Ectodermal cell (in vitro differentiated cells): ENCODE data around the gene COX10.

ENCODE experiments used
- H3K27ac ChIP-seq: 2 replicates; pipeline ENCODE4 v1.7.0; 2013; ENCODE audit warnings: mild to moderate bottlenecking, low read depth, low read length; ENCODE audit not compliant: insufficient read depth, poor library complexity, severe bottlenecking
- H3K27me3 ChIP-seq: 2 replicates; pipeline ENCODE4 v1.7.0; 2013; ENCODE audit warnings: mild to moderate bottlenecking, low read length; ENCODE audit not compliant: insufficient read depth, control insufficient read depth, poor library complexity, severe bottlenecking
- H3K36me3 ChIP-seq: one replicate; pipeline ENCODE4 v1.7.0; 2013; ENCODE audit warnings: low read length; ENCODE audit not compliant: control insufficient read depth, insufficient read depth
- H3K4me1 ChIP-seq: one replicate; pipeline ENCODE4 v1.7.0; 2013; ENCODE audit warnings: low read length; ENCODE audit not compliant: control insufficient read depth, insufficient read depth
- H3K4me3 ChIP-seq: 2 replicates; pipeline ENCODE4 v1.7.0; 2013; ENCODE audit warnings: low read depth, low read length, control low read depth; ENCODE audit not compliant: insufficient read depth
- H3K9me3 ChIP-seq: 2 replicates; pipeline ENCODE4 v1.7.0; 2013; ENCODE audit warnings: mild to moderate bottlenecking, low read length, moderate library complexity; ENCODE audit not compliant: control insufficient read depth
- WGBS, 2 experiments: methylation state at CpG; one replicate each; pipeline ENCODE4 v1.1.7; 2013; ENCODE audit warnings: missing lambda C conversion rate in 2 of 2; 5-methylcytosine and 5-hydroxymethylcytosine counted together

Gene COX10

GRCh38 chr17:14092808-14093207 lies 23.5 kb downstream of the COX10 start:
- Histone ChIP-seq H3K27ac (no peak overlapping the region), H3K9me3 (no peaks in the 10 kb centered on the region), H3K4me1 (no peaks in the 10 kb centered on the region), H3K36me3 (no peaks in the 10 kb centered on the region), H3K4me3 (no peak overlapping the region), H3K27me3 (no peaks in the 10 kb centered on the region)
- 100% methylated on average over 1 of the region's 1 CpG for WGBS, 2 experiments

DNA sequence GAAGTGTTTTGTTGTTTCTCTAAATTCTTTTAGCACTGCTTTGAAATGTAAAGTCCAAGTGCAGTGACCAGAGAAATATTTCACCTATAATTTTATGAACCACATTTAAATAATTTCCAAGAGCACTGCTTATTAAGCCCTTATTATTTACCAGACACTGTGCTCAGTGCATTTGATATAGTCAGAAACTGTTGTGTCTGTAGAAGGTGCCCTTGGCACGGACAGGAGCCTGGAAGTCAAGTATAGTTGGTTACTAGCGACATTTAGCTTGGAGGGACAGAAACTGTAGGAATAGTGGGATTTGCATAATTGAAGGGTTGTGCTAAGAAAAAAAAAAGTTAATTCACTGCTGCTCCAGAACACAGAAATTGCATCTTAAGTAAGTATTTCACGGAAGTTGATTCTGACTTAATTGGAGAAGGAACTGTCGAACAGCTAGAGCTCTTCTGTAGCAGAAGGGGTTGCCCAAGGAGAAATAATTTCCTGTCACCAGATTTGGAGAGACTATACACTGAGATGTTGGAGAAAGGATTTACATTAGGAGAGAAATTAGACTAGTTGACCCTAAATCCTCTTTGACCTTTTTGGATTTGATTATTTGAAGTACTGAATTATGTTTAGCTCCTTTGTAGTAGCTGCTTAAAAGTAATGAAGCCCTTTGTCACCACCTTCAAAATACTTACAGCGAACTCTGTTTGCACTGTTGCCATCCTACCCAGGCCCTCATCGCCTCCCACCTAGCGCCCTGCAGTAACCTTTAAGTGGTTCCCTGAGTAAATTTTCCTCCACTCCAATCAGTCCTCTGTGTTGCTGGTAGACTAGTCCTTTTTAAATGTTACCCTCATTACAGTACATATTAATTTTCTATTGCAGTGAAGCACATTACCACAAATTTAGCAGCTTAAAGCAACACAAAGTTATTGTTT lies 25.6 kb downstream of the COX10 start:
- H3K4me1 ChIP-seq = no peaks in the 10 kb centered on the region
- H3K4me3 ChIP-seq = no peak overlapping the region
- WGBS, 2 experiments = 92 to 95% methylated on average over 7 of the region's 7 CpGs
- no peaks in the 10 kb centered on the region for H3K36me3 ChIP-seq
- H3K9me3 ChIP-seq = no peaks in the 10 kb centered on the region
- no peaks in the 10 kb centered on the region for H3K27me3 ChIP-seq
- no peak overlapping the region for H3K27ac ChIP-seq

DNA sequence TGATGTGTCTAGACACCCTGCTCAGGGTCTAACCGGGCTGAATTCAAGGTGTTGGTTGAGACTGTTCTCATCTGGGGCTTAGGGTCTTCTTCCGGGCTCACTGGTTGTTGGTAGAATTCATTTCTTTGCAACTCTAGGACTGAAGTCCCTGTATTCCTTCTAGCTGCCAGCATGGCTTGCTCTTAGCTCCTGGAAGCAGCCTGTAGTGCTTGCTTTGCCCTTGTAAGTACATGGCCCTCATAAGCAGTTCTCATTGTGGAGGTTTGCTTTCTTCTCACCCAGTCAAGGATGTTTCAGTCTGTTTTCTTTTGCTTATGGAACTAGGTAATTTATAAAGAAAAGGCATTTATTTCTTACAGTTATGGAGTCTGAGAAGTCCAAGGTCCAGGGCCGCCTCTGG lies 26.3 kb downstream of the COX10 start:
- H3K9me3 ChIP-seq = no peaks in the 10 kb centered on the region

GRCh38 chr17:14098246-14098645 lies 28.9 kb downstream of the COX10 start:
- no peaks in the 10 kb centered on the region for H3K36me3 ChIP-seq
- H3K27me3 ChIP-seq = no peaks in the 10 kb centered on the region
- no peak overlapping the region for H3K27ac ChIP-seq
- H3K9me3 ChIP-seq = no peaks in the 10 kb centered on the region
- no peak overlapping the region for H3K4me3 ChIP-seq
- WGBS, 2 experiments = 91 to 95% methylated on average over 3 of the region's 3 CpGs
- no peaks in the 10 kb centered on the region for H3K4me1 ChIP-seq

More for the DNA sequence above, 26.3 kb downstream of the COX10 start:
- Histone ChIP-seq H3K27me3 (no peaks in the 10 kb centered on the region), H3K36me3 (no peaks in the 10 kb centered on the region), H3K27ac (no peak overlapping the region), H3K4me1 (no peaks in the 10 kb centered on the region), H3K4me3 (no peak overlapping the region)
- 94 to 98% methylated on average over 3 of the region's 3 CpGs for WGBS, 2 experiments

DNA sequence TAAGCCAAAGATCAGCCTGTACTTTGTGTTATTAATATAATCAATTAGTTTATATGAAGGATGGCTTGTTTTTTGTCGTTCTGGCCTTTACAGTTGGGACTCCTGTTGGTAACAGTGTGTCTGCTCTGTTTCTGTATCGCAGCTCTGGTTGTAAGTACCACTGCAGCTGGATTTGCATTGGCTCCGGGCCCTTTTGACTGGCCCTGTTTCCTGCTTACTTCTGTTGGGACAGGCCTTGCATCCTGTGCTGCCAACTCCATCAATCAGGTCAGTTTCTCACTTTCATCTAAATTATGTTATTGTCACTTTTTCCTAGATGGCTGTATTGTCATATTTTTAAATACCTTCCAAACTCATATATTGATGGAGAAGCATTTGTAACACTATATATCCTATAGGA lies 32.7 kb downstream of the COX10 start:
- no peaks in the 10 kb centered on the region for H3K27me3 ChIP-seq
- H3K27ac ChIP-seq = no peak overlapping the region
- no peaks in the 10 kb centered on the region for H3K4me1 ChIP-seq
- H3K4me3 ChIP-seq = no peak overlapping the region
- H3K9me3 ChIP-seq = no peaks in the 10 kb centered on the region
- 91 to 93% methylated on average over 3 of the region's 3 CpGs for WGBS, 2 experiments
- no peaks in the 10 kb centered on the region for H3K36me3 ChIP-seq

DNA sequence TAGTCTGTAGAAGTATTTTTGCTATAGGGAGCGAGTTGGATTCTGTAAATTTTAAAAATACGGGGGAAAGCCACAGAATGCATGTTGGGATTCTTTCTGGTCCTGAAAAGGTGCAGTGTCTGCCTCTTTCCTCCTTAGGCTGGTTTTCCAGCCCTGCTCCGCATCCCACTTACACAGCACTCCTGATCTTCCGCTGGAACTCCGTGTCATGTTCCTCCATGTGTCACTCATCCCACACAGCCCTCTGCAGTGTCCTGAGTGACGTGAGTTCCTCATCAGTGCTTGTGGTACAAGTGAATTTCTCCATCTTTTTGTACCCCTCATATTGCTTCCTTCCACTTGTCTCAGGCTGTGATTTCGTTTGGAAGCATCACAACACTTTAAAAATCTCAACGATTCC lies 34.5 kb downstream of the COX10 start:
- Histone ChIP-seq H3K36me3 (no peaks in the 10 kb centered on the region), H3K4me3 (no peak overlapping the region), H3K27ac (no peak overlapping the region), H3K27me3 (no peaks in the 10 kb centered on the region), H3K4me1 (no peaks in the 10 kb centered on the region), H3K9me3 (no peaks in the 10 kb centered on the region)
- whole genome bisulfite sequencing, 2 experiments = 92 to 96% methylated on average over 7 of the region's 8 CpGs

- WGBS, 2 experiments = 67 to 96% methylated on average over 2 to 3 of the region's 3 CpGs
- H3K36me3 ChIP-seq = no peaks in the 10 kb centered on the region
- H3K4me1 ChIP-seq = no peaks in the 10 kb centered on the region
Measured at GRCh38 chr17:14104734-14105133, 35.4 kb downstream of the COX10 start.

DNA sequence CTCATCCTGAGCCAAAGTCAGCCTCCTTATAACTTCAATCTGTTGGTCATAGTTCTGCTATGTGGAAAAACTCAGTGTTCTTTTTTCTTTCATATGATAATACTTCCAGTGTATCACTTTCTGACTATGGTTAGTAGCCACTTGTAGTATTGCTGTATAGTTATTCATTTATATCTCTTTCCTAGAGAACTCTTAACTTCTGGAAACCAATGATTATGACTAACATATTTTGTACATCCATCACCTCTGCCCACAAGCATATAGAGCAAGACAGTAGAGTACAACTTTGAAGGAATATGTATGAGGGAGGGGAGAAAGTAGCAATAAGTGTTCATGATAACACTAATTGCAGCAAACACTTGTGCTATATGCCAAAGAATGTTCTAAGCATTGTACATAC lies 38.6 kb downstream of the COX10 start:
- Histone ChIP-seq H3K9me3 (no peaks in the 10 kb centered on the region), H3K36me3 (no peaks in the 10 kb centered on the region), H3K27ac (no peak overlapping the region), H3K4me1 (no peaks in the 10 kb centered on the region), H3K4me3 (no peak overlapping the region), H3K27me3 (no peaks in the 10 kb centered on the region)

More at GRCh38 chr17:14104734-14105133, 35.4 kb downstream of the COX10 start:
- no peaks in the 10 kb centered on the region for H3K27me3 ChIP-seq
- no peaks in the 10 kb centered on the region for H3K9me3 ChIP-seq
- no peak overlapping the region for H3K27ac ChIP-seq
- no peak overlapping the region for H3K4me3 ChIP-seq

GRCh38 chr17:14112407-14112806 lies 43.1 kb downstream of the COX10 start:
- no peaks in the 10 kb centered on the region for H3K27me3 ChIP-seq
- no peak overlapping the region for H3K27ac ChIP-seq
- 94 to 100% methylated on average over 2 of the region's 2 CpGs for WGBS, 2 experiments
- H3K4me3 ChIP-seq = no peak overlapping the region
- no peaks in the 10 kb centered on the region for H3K9me3 ChIP-seq
- H3K36me3 ChIP-seq = no peaks in the 10 kb centered on the region
- H3K4me1 ChIP-seq = no peaks in the 10 kb centered on the region

GRCh38 chr17:14113137-14113536 lies 43.8 kb downstream of the COX10 start:
- H3K36me3 ChIP-seq = no peaks in the 10 kb centered on the region
- H3K9me3 ChIP-seq = no peaks in the 10 kb centered on the region
- 100% methylated on average over 1 of the region's 1 CpG; no CpG with 5 or more reads in 1 of the 2 experiments for WGBS, 2 experiments
- H3K4me1 ChIP-seq = no peaks in the 10 kb centered on the region
- no peak overlapping the region for H3K4me3 ChIP-seq
- no peak overlapping the region for H3K27ac ChIP-seq
- H3K27me3 ChIP-seq = no peaks in the 10 kb centered on the region
